ENCODE measurements around the gene PRMT7. TPM values are rescaled to one million over a fixed set of nuclear protein-coding genes. Genes with fewer than 3 reads are reported as not detected.

The PRMT7 gene
- total RNA-seq, 1 experiment from 2014 or later: 41.5 TPM

Small RNA genes within 50 kb of the gene (small RNA-seq; reads per million reads assigned to genes)
- not detected for gene RNU4-30P
- not detected for gene RNU6-1262P

Other genes with a start within 250 kb of the PRMT7 start
- gene NFATC3, start 225.6 kb upstream of the PRMT7 start, total RNA-seq (2014; rRNA removed; shearing (Covaris generic)): 14.9 and 15.4 TPM in 2 replicates
- 0.29 and 0.30 TPM in 2 replicates for gene ESRP2, start 74.9 kb upstream of the PRMT7 start, total RNA-seq (2014; rRNA removed; shearing (Covaris generic))
- gene PLA2G15, start 65.6 kb upstream of the PRMT7 start, total RNA-seq (2014; rRNA removed; shearing (Covaris generic)): 21.6 and 24.1 TPM in 2 replicates
- gene SLC7A6, start 46.5 kb upstream of the PRMT7 start, total RNA-seq (2014; rRNA removed; shearing (Covaris generic)): 14.8 and 26.6 TPM in 2 replicates
- gene SLC7A6OS, start 73 bp upstream of the PRMT7 start, total RNA-seq (2014; rRNA removed; shearing (Covaris generic)): 12.5 and 15.3 TPM in 2 replicates
- gene SMPD3, start 137.5 kb downstream of the PRMT7 start, total RNA-seq (2014; rRNA removed; shearing (Covaris generic)): 0.31 TPM in 1 of 2 replicates, not detected in the other
- 0.11 and 0.27 TPM in 2 replicates for gene ZFP90, start 228.3 kb downstream of the PRMT7 start, total RNA-seq (2014; rRNA removed; shearing (Covaris generic))